DOHH2 (cell line): Measurements from ENCODE around the gene COMMD8.

Source experiments
- EZH2phosphoT487 ChIP-seq: fragments of 200-600 bp; sonication (generic); IDR thresholded peaks from 2 replicates; pipeline ENCODE4 v1.6.1; 2017; ENCODE audit warnings: borderline replicate concordance, mild to moderate bottlenecking, antibody characterized with exemption, low read length, moderate library complexity, mixed read lengths
- TF ChIP-seq, protein P1 (sequence below): fragments of 200-600 bp; sonication (generic); IDR thresholded peaks from one replicate; pipeline ENCODE4 v1.5.1; 2014; ENCODE audit warnings: antibody characterized with exemption, mild to moderate bottlenecking, low read depth, low read length; ENCODE audit not compliant: poor library complexity, severe bottlenecking

DNA sequence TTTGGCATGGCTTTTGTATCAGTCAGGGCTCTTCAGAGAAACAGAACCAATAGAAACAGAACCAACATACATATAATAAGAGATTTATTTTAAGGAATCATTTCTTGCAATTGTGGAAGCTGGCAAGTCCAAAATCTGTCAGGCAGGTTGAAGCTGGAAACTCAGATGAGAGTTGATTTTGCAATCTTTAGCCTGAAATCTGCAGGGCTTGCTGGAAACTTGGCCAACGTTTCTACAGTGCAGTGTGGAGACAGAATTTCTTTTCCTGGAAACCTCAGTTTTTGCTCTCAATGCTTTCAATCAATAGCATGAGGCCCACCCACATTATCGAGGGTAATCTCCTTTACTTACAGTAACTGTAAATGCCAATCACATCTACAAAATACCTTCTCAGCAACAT, 45.4 kb downstream of the COMMD8 start:
- TF ChIP-seq, protein P1, sequence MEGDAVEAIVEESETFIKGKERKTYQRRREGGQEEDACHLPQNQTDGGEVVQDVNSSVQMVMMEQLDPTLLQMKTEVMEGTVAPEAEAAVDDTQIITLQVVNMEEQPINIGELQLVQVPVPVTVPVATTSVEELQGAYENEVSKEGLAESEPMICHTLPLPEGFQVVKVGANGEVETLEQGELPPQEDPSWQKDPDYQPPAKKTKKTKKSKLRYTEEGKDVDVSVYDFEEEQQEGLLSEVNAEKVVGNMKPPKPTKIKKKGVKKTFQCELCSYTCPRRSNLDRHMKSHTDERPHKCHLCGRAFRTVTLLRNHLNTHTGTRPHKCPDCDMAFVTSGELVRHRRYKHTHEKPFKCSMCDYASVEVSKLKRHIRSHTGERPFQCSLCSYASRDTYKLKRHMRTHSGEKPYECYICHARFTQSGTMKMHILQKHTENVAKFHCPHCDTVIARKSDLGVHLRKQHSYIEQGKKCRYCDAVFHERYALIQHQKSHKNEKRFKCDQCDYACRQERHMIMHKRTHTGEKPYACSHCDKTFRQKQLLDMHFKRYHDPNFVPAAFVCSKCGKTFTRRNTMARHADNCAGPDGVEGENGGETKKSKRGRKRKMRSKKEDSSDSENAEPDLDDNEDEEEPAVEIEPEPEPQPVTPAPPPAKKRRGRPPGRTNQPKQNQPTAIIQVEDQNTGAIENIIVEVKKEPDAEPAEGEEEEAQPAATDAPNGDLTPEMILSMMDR = no peak
- TF ChIP-seq EZH2phosphoT487 = no peak
